Activated CD4-positive, alpha-beta T cell treated with anti-CD3 and anti-CD28 coated beads for 24 hours (primary cell): ENCODE results near the gene HLA-F.

ENCODE experiments used
- DNase-seq, 2 donors: peaks; one replicate each; pipeline ENCODE4 v3.0.0-alpha.2; 2020; ENCODE audit warnings: low read depth in 2 of 2

Gene HLA-F

GRCh38 chr6:29723262-29723665 is at the start of gene HLA-F:
Gene HLA-F (plus strand): TSS chr6:29723434. CDS start chr6:29723464, 30 bp downstream.
- peak; percentile 62 to 63 for DNase-seq

- no peak for DNase-seq
Measured at GRCh38 chr6:29674008-29674407, 49.2 kb upstream of the HLA-F start.

- DNase-seq = no peak
Measured at GRCh38 chr6:29675561-29675960, 47.7 kb upstream of the HLA-F start.

- no peak for DNase-seq
Measured at GRCh38 chr6:29676981-29677601, 46.1 kb upstream of the HLA-F start.

- no peak for DNase-seq
Measured at GRCh38 chr6:29678114-29678513, 45.1 kb upstream of the HLA-F start.

GRCh38 chr6:29679962-29680361 is 43.3 kb upstream of the HLA-F start:
- DNase-seq = no peak

GRCh38 chr6:29680416-29680815 is 42.8 kb upstream of the HLA-F start:
- DNase-seq = no peak

- no peak for DNase-seq
Measured at GRCh38 chr6:29680904-29681303, 42.3 kb upstream of the HLA-F start, which contains the start of gene ZFP57. Gene ZFP57 (minus strand): TSS chr6:29681152. CDS start chr6:29677003, 4,149 bp downstream.

- no peak for DNase-seq
Measured at GRCh38 chr6:29681811-29682210, 41.4 kb upstream of the HLA-F start.

GRCh38 chr6:29685718-29686326 is 37.4 kb upstream of the HLA-F start:
- DNase-seq = no peak

- DNase-seq = no peak
Measured at GRCh38 chr6:29694637-29695036, 28.6 kb upstream of the HLA-F start.

- DNase-seq = no peak
Measured at GRCh38 chr6:29696147-29697125, 26.8 kb upstream of the HLA-F start.

GRCh38 chr6:29702519-29703103 is 20.6 kb upstream of the HLA-F start:
- peak; percentile 73 to 77 for DNase-seq

GRCh38 chr6:29705389-29706231 is 17.6 kb upstream of the HLA-F start:
- no peak for DNase-seq

GRCh38 chr6:29708432-29709179 is 14.6 kb upstream of the HLA-F start:
- DNase-seq = peak in 1 of 2 donors; percentile 14

- DNase-seq = no peak
Measured at GRCh38 chr6:29709188-29709587, 14.0 kb upstream of the HLA-F start.

- no peak for DNase-seq
Measured at GRCh38 chr6:29710281-29710941, 12.8 kb upstream of the HLA-F start.

- DNase-seq = no peak
Measured at GRCh38 chr6:29720863-29721262, 2.4 kb upstream of the HLA-F start.

GRCh38 chr6:29723666-29724588 is 693 bp downstream of the HLA-F start:
- DNase-seq = peak; percentile 73 to 74
